IMR-90 (cell line): ENCODE data around the gene STX8. TPM values are rescaled to one million over a fixed set of nuclear protein-coding genes. Genes with fewer than 3 reads are reported as not detected.

Source experiments
- ATAC-seq: fragments of 200-7000 bp; cut with Tn5 transposase; 2 replicates; pipeline ENCODE4 v1.9.1; 2020; ENCODE audit warnings: low read depth, mild to moderate bottlenecking, moderate library complexity
- BruUV-seq: library from RNA; stranded (reverse); fragments of 400-500 nt; replicated peaks from 2 replicates; lab custom pipeline; 2021; lab: Mats Ljungman, UMichigan
- CTCF ChIA-PET: fragments of 300-600 bp; formaldehyde crosslinking; extraction: SDS; loops from one replicate; lab custom pipeline; 2021; ENCODE audit warnings: antibody characterized with exemption; lab: Yijun Ruan, JAX
- POLR2A ChIA-PET: fragments of 300-600 bp; sonication (Branson Sonifier 250); formaldehyde crosslinking; loops from one replicate; lab custom pipeline; 2022; ENCODE audit warnings: antibody characterized with exemption; ENCODE audit not compliant: unreplicated experiment; lab: Charles Lee
- DNase-seq: peaks from one replicate; pipeline ENCODE4 v3.0.0; 2013
- H2AFZ ChIP-seq: replicated peaks from 2 replicates; pipeline ENCODE3; 2013; ENCODE audit warnings: low read length, mild to moderate bottlenecking; ENCODE audit not compliant: poor library complexity
- H2AK5ac ChIP-seq: 2 replicates; pipeline ENCODE4 v1.6.1; 2013; ENCODE audit warnings: low read depth, low read length, inconsistent platforms
- H2AK9ac ChIP-seq: replicated peaks from 2 replicates; pipeline ENCODE3; 2013; ENCODE audit warnings: mild to moderate bottlenecking, low read depth, low read length, moderate library complexity; ENCODE audit not compliant: poor library complexity
- H2BK120ac ChIP-seq: 2 replicates; pipeline ENCODE4 v1.6.1; 2013; ENCODE audit warnings: low read depth, low read length, inconsistent platforms
- H2BK15ac ChIP-seq: 3 replicates; pipeline ENCODE4 v1.6.1; 2013; ENCODE audit warnings: low read depth, low read length, inconsistent platforms
- H2BK20ac ChIP-seq: 2 replicates; pipeline ENCODE4 v1.6.1; 2013; ENCODE audit warnings: low read depth, mild to moderate bottlenecking, inconsistent platforms, low read length, moderate library complexity
- H2BK5ac ChIP-seq: 2 replicates; pipeline ENCODE4 v1.6.1; 2013; ENCODE audit warnings: mild to moderate bottlenecking, low read depth, low read length, inconsistent platforms; ENCODE audit not compliant: poor library complexity, severe bottlenecking
- H3K14ac ChIP-seq: replicated peaks from 2 replicates; pipeline ENCODE4 v1.6.1; 2013; ENCODE audit warnings: low read depth, low read length, inconsistent platforms
- H3K18ac ChIP-seq: 2 replicates; pipeline ENCODE4 v1.6.1; 2013; ENCODE audit warnings: low read depth, low read length, control low read depth
- H3K23ac ChIP-seq: 2 replicates; pipeline ENCODE4 v1.6.1; 2013; ENCODE audit warnings: low read depth, low read length, inconsistent platforms
- H3K27ac ChIP-seq: 2 replicates; pipeline ENCODE4 v1.5.1; 2013; ENCODE audit warnings: mild to moderate bottlenecking, control low read depth, low read length; ENCODE audit not compliant: insufficient read depth
- H3K27me3 ChIP-seq: 2 replicates; pipeline ENCODE4 v1.6.1; 2013; ENCODE audit warnings: low read length; ENCODE audit not compliant: control insufficient read depth, insufficient read depth
- H3K36me3 ChIP-seq: 2 replicates; pipeline ENCODE4 v1.6.1; 2013; ENCODE audit warnings: low read length, mixed read lengths; ENCODE audit not compliant: control insufficient read depth, insufficient read depth
- H3K4ac ChIP-seq: 2 replicates; pipeline ENCODE4 v1.6.1; 2013; ENCODE audit warnings: low read depth, low read length, inconsistent platforms
- H3K4me1 ChIP-seq: 2 replicates; pipeline ENCODE4 v1.6.1; 2013; ENCODE audit warnings: low read length, mixed read lengths; ENCODE audit not compliant: control insufficient read depth, insufficient read depth
- H3K4me2 ChIP-seq: 2 replicates; pipeline ENCODE4 v1.6.1; 2013; ENCODE audit warnings: low read depth, mild to moderate bottlenecking, control low read depth, low read length, moderate library complexity
- H3K4me3 ChIP-seq: 2 replicates; pipeline ENCODE4 v1.5.1; 2013; ENCODE audit warnings: low read depth, mild to moderate bottlenecking, control low read depth, low read length, moderate library complexity; ENCODE audit not compliant: insufficient read depth
- H3K56ac ChIP-seq: 2 replicates; pipeline ENCODE4 v1.6.1; 2013; ENCODE audit warnings: low read length, inconsistent platforms; ENCODE audit not compliant: insufficient read depth; ENCODE audit errors: extremely low read depth
- H3K79me1 ChIP-seq, 2 experiments: 2 replicates each; pipeline ENCODE4 v1.6.1; 2013; ENCODE audit warnings: low read length in 2 of 2, inconsistent platforms in 1 of 2, low read depth in 1 of 2
- H3K9ac ChIP-seq: 2 replicates; pipeline ENCODE4 v1.6.1; 2013; ENCODE audit warnings: low read depth, low read length, control low read depth
- H3K9me1 ChIP-seq: 2 replicates; pipeline ENCODE4 v1.6.1; 2013; ENCODE audit warnings: low read length, inconsistent platforms; ENCODE audit not compliant: insufficient read depth
- H3K9me3 ChIP-seq: 2 replicates; pipeline ENCODE4 v1.6.1; 2013; ENCODE audit warnings: low read length; ENCODE audit not compliant: control insufficient read depth, insufficient read depth
- H4K20me1 ChIP-seq: 2 replicates; pipeline ENCODE4 v1.6.1; 2013; ENCODE audit warnings: low read length, inconsistent platforms; ENCODE audit not compliant: insufficient read depth
- H4K5ac ChIP-seq: 2 replicates; pipeline ENCODE4 v1.6.1; 2013; ENCODE audit warnings: mild to moderate bottlenecking, low read depth, low read length, control low read depth
- H4K8ac ChIP-seq, 2 experiments: 2 replicates each; pipeline ENCODE4 v1.6.1; 2013; ENCODE audit warnings: low read depth in 2 of 2, low read length in 2 of 2, control low read depth in 1 of 2, inconsistent platforms in 1 of 2
- H4K91ac ChIP-seq: 2 replicates; pipeline ENCODE4 v1.6.1; 2013; ENCODE audit warnings: low read depth, low read length, inconsistent platforms; ENCODE audit not compliant: insufficient read depth
- CHD1 ChIP-seq: IDR thresholded peaks from 2 replicates; pipeline ENCODE4 v1.6.1; 2012; ENCODE audit warnings: low read depth, low read length, improper control_type of control experiment
- NFE2L2 ChIP-seq: fragments of 150-350 bp; IDR thresholded peaks from 2 replicates; pipeline ENCODE4 v1.6.1; 2016; ENCODE audit warnings: low read depth, mild to moderate bottlenecking, low read length
- RFX5 ChIP-seq: IDR thresholded peaks from 2 replicates; pipeline ENCODE4 v1.8.0; 2012; ENCODE audit warnings: low read depth, mild to moderate bottlenecking, low read length, moderate library complexity
- WGBS, 2 experiments: methylation state at CpG; one replicate each; pipeline versions ENCODE4 v1.1.5 to v1.1.7; 2013; ENCODE audit warnings: missing lambda C conversion rate in 2 of 2; ENCODE audit not compliant: insufficient read length in 1 of 2; ENCODE audit errors: extremely low coverage in 2 of 2; 5-methylcytosine and 5-hydroxymethylcytosine counted together
- dilution Hi-C: fragments of 300-500 bp; cut with HindIII; formaldehyde crosslinking; loops from one replicate; pipeline ENCODE4 v1.14.3; 2018; ENCODE audit warnings: low sequenced_read_pairs; ENCODE audit not compliant: unreplicated experiment
- in situ Hi-C: fragments of 300-500 bp; cut with MboI; formaldehyde crosslinking; loops from 3 replicates; pipeline ENCODE4 v1.14.3; 2019; ENCODE audit warnings: low sequenced_read_pairs, inconsistent platforms, mixed read lengths
- intact Hi-C: fragments of 100-400 bp; cut with micrococcal nuclease; formaldehyde crosslinking; loops from 2 replicates; pipeline ENCODE4 v1.10.0; 2022
- polyA plus RNA-seq, 3 experiments: library from polyadenylated mRNA; depleted of rRNA; stranded (reverse); fragments of >200 nt; gene quantifications; 2 replicates each; pipeline ENCODE4 v1.2.3, GENCODE V29; 2012; ENCODE audit warnings: low replicate concordance in 1 of 3
- total RNA-seq: library from RNA; depleted of rRNA; stranded (reverse); fragments of >200 nt; gene quantifications from 2 replicates; pipeline ENCODE4 v1.2.3, GENCODE V29; 2012

The STX8 gene
- total and polyA plus RNA-seq, 2 of the 4 experiments (the other 2 are of a cell fraction), result 26.5 to 47.0 TPM

DNA sequence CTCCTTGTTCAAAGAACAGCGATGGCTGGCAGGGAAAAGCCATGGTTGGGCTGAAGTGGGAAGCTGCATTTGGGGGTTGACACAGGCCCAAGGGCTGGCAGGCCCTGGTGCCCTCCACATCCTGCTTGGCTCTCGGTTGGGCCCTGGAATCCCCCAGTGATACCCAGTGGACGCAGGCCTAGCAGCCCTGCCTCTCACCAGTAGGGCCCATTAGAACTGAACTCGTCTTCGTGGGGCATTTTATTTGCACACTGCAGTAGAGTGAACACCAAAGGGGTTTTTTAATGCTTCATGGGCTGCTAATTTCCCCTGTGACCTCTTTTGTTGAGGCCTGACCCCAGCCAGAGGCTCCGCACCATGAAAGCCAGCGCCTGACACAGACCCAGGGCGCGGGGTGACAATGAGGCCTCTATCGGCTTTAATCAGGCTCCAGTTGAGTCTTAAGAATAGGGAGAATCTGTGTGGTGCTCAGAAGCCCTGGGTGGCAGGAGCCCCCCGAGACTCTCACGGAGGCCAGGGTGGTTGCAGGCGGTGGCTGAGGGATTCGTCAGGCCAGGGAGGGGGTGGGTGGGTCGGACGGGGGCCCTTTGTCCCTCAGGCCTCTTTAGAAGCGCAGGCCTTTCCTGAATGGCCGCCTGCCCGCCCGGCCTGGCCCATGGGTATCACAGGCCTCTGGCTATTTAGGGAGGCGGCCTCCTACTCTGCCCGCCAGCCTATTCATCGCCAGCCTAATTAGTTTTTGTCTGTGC, 355.0 kb downstream of the STX8 start:
- H2AK9ac ChIP-seq, result no peak overlapping the region
- H3K4me1 ChIP-seq, result peaks cover 6% of the 10 kb centered on the region; the same call in 1 of the 2 replicates
- BruUV-seq, result no TSS peak
- 87% methylated on average over 9 of the region's 23 CpGs; no CpG with 5 or more reads in 1 of the 2 experiments for WGBS, 2 experiments
- ChIA-PET POLR2A (no interaction called here), CTCF (no interaction called here)
- no peak overlapping the region for H2BK5ac ChIP-seq
- no peak overlapping the region for H2BK120ac ChIP-seq
- H3K9me3 ChIP-seq, result peaks cover 4% of the 10 kb centered on the region; the same call in 1 of the 2 replicates
- no peak overlapping the region for H2AFZ ChIP-seq
- H3K9me1 ChIP-seq, result no peaks in the 10 kb centered on the region
- dilution Hi-C loops, result no loop called here
- H4K8ac ChIP-seq, result no peak overlapping the region
- H3K18ac ChIP-seq, result no peak overlapping the region
- no peak overlapping the region for H3K4ac ChIP-seq
- no peak overlapping the region for H3K27ac ChIP-seq
- no peak overlapping the region for H3K56ac ChIP-seq
- H2BK15ac ChIP-seq, result no peak overlapping the region
- H3K14ac ChIP-seq, result no peak overlapping the region
- in situ Hi-C loops, result no loop called here
- H3K4me3 ChIP-seq, result no peak overlapping the region
- DNase-seq, result no peak
- H4K5ac ChIP-seq, result no peak overlapping the region
- no peak overlapping the region for H2BK20ac ChIP-seq
- H3K79me1 ChIP-seq, result no peaks in the 10 kb centered on the region
- H3K9ac ChIP-seq, result no peak overlapping the region
- TF ChIP-seq CHD1, result no peak
- TF ChIP-seq RFX5, result no peak
- no peak for TF ChIP-seq NFE2L2
- H3K4me2 ChIP-seq, result no peak overlapping the region
- no peak overlapping the region for H3K23ac ChIP-seq
- no peak for ATAC-seq
- intact Hi-C loops, result no loop called here
- H3K36me3 ChIP-seq, result no peaks in the 10 kb centered on the region
- no peak overlapping the region for H2AK5ac ChIP-seq
- H3K27me3 ChIP-seq, result no peaks in the 10 kb centered on the region
- H4K20me1 ChIP-seq, result no peaks in the 10 kb centered on the region
- H4K91ac ChIP-seq, result no peak overlapping the region
